GM21360 (cell line): ENCODE measurements around the gene SHMT1.

Source experiments
- ATAC-seq: cut with Tn5 transposase; IDR thresholded peaks from one replicate; pipeline ENCODE4 v1.9.1; 2021; ENCODE audit warnings: mild to moderate bottlenecking, moderate library complexity; ENCODE audit not compliant: unreplicated experiment

The SHMT1 gene

DNA sequence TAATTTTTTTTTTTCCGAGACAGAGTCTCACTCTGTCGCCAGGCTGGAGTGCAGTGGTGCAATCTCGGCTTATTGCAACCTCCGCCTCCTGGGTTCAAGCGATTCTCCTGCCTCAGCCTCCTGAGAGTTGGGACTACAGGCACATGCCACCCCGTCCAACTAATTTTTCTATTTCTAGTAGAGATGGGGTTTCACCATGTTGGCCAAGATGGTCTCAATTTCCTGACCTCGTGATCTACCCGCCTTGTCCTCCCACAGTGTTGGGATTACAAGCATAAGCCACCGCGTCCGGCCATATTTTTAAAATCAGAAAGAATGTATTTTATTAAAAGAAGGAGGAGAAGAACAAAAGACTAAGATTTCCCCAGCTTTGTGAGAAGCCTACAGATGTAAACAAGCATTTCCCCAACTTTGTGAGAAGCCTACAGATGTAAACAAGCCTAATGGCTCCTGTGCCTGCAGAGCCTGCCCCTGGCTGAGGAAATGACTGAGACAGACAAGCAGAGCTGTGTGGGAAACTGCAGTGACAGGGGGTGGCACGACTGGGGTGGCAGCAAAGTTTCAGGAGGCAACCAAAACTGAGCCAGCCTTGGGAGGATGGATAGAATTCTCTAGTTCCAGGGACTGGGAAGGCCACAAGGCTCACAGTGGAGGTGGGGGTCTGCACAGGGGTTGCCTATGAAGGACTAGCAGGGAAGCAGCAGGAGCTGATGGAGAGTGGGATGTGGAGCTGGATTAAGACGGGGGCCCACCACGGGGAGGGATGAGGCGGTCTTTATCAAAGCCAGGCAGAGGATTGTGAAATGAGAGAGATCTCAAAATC, 71.4 kb downstream of the SHMT1 start:
- ATAC-seq, result no peak

GRCh38 chr17:18285296-18285695, 78.1 kb downstream of the SHMT1 start:
- ATAC-seq, result no peak

- no peak for ATAC-seq
Measured at GRCh38 chr17:18281788-18282187, 81.6 kb downstream of the SHMT1 start.

- ATAC-seq, result no peak
Measured at GRCh38 chr17:18280766-18281371, 82.5 kb downstream of the SHMT1 start.

GRCh38 chr17:18280249-18280648, 83.1 kb downstream of the SHMT1 start:
- no peak for ATAC-seq

DNA sequence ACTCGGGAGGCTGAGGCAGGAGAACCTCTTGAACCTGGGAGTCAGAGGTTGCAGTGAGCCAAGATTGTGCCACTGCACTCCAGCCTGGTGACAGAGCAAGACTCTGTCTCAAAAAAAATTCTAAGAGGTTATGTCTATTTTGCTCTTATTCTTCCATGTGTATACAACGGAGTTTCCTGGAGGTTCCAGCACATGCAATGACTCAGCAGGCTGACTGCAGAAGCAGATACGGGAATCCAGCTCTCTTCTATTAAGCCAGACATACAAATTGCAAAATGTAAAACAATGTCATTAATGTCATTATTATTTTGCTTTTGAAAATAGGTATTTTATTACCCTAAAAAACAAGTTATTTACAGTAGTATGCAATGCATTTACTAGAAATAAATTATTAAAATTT, 84.5 kb downstream of the SHMT1 start:
- no peak for ATAC-seq
